Fibroblast of lung (primary cell): ENCODE results near the gene FCRL5. TPM values are rescaled to one million over a fixed set of nuclear protein-coding genes. Genes with fewer than 3 reads are reported as not detected.

Source experiments
- DNase-seq, 2 donors: peaks; one replicate each; pipeline versions ENCODE4 v3.0.0 to v3.0.0-alpha.2; 2010; ENCODE audit warnings: low read depth in 2 of 2
- H2AFZ ChIP-seq: 2 replicates; pipeline ENCODE4 v1.5.1; 2012; ENCODE audit warnings: low read length, control low read depth, inconsistent platforms
- H3K27ac ChIP-seq: 2 replicates; pipeline ENCODE4 v1.5.1; 2011; ENCODE audit warnings: low read length, control low read depth; ENCODE audit not compliant: insufficient read depth
- H3K27me3 ChIP-seq: 2 replicates; pipeline ENCODE4 v1.5.1; 2011; ENCODE audit warnings: mild to moderate bottlenecking, low read length; ENCODE audit not compliant: control insufficient read depth, insufficient read depth
- H3K36me3 ChIP-seq: 2 replicates; pipeline ENCODE4 v1.5.1; 2011; ENCODE audit warnings: low read length; ENCODE audit not compliant: control insufficient read depth, insufficient read depth
- H3K4me1 ChIP-seq: 2 replicates; pipeline ENCODE4 v1.5.1; 2011; ENCODE audit warnings: low read length; ENCODE audit not compliant: control insufficient read depth, insufficient read depth; ENCODE audit errors: extremely low read depth
- H3K4me2 ChIP-seq: 2 replicates; pipeline ENCODE4 v1.5.1; 2011; ENCODE audit warnings: low read length, control low read depth; ENCODE audit not compliant: insufficient read depth; ENCODE audit errors: extremely low read depth
- H3K4me3 ChIP-seq, 4 experiments: fragments of 200-600 bp in 1 of 4; sonication (generic) in 1 of 4; replicated peaks in 1 of 4; 2 replicates each; pipeline ENCODE4 v1.5.1; 2011 to 2016; ENCODE audit warnings: low read length in 4 of 4, low read depth in 3 of 4, mild to moderate bottlenecking in 3 of 4, control low read depth in 2 of 4, inconsistent platforms in 1 of 4, mixed read lengths in 1 of 4; ENCODE audit not compliant: insufficient read depth in 1 of 4; ENCODE audit errors: control extremely low read depth in 1 of 4
- H3K79me2 ChIP-seq: 2 replicates; pipeline ENCODE4 v1.5.1; 2012; ENCODE audit warnings: mild to moderate bottlenecking, low read length, inconsistent platforms; ENCODE audit not compliant: control insufficient read depth, insufficient read depth
- H3K9ac ChIP-seq: 2 replicates; pipeline ENCODE4 v1.5.1; 2011; ENCODE audit warnings: mild to moderate bottlenecking, low read length, control low read depth; ENCODE audit not compliant: insufficient read depth
- H3K9me3 ChIP-seq: 2 replicates; pipeline ENCODE4 v1.5.1; 2012; ENCODE audit warnings: low read depth, low read length; ENCODE audit not compliant: control insufficient read depth, insufficient read depth
- H4K20me1 ChIP-seq: 2 replicates; pipeline ENCODE4 v1.5.1; 2011; ENCODE audit warnings: low read length; ENCODE audit not compliant: control insufficient read depth, insufficient read depth; ENCODE audit errors: extremely low read depth
- EZH2 ChIP-seq: IDR thresholded peaks from 2 replicates; pipeline ENCODE4 v1.5.1; 2012; ENCODE audit warnings: low read length, control low read depth, mild to moderate bottlenecking; ENCODE audit errors: missing control alignments
- polyA plus RNA-seq, 2 donors: library from polyadenylated mRNA; depleted of rRNA in 1 of 2; stranded (reverse) in 1 of 2; unstranded in 1 of 2; fragments of >200 nt; gene quantifications; 2 replicates each; pipeline ENCODE4 v1.2.1, GENCODE V29; 2011 to 2012; ENCODE audit warnings: missing spikeins in 1 of 2
- total RNA-seq: library from RNA; depleted of rRNA; stranded (reverse); fragments of >200 nt; gene quantifications from 2 replicates; pipeline ENCODE4 v1.2.1, GENCODE V29; 2014
- TF ChIP-seq, protein P1 (sequence below), 2 donors: IDR thresholded peaks in 1 of 2; conservative IDR thresholded peaks in 1 of 2; 1 replicate in 1 of 2; 2 replicates in 1 of 2; pipeline ENCODE4 v1.5.1; 2011 to 2012; ENCODE audit warnings: low read length in 2 of 2, control low read depth in 1 of 2, inconsistent platforms in 1 of 2, low read depth in 1 of 2, mild to moderate bottlenecking in 1 of 2

Gene FCRL5
- total and polyA plus RNA-seq, 2 donors (not counting 1 experiment from before 2014, with no cell fraction given), result 0.05 TPM; not detected in 1

DNA sequence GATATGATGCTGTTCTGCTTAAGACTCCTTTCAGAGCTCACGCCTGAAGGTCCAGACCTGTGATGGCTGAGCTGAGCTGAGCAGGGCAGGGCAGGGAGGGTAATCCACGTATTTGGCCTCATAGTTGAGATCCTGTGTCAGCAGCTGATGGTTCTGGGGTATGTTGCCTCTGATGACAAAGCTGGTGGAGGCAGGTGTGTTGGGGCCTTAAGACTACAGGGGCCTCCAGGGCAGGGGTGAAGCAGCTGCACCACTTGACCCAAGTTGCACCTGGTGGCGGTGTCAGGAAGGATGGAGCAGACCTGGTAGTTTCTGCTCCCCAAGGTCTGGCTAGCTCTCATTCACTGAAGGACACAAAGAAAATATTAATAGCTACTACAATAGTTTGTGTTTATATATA is 57.0 kb downstream of the FCRL5 start:
- Histone ChIP-seq H3K79me2 (no peaks in the 10 kb centered on the region), H3K4me1 (no peaks in the 10 kb centered on the region), H2AFZ (no peak overlapping the region), H3K4me3 (no peak overlapping the region), H3K27me3 (no peaks in the 10 kb centered on the region), H3K36me3 (no peaks in the 10 kb centered on the region), H4K20me1 (no peaks in the 10 kb centered on the region), H3K27ac (no peak overlapping the region), H3K9ac (no peak overlapping the region), H3K9me3 (no peaks in the 10 kb centered on the region), H3K4me2 (no peak overlapping the region)
- no peak for TF ChIP-seq EZH2
- TF ChIP-seq, protein P1, sequence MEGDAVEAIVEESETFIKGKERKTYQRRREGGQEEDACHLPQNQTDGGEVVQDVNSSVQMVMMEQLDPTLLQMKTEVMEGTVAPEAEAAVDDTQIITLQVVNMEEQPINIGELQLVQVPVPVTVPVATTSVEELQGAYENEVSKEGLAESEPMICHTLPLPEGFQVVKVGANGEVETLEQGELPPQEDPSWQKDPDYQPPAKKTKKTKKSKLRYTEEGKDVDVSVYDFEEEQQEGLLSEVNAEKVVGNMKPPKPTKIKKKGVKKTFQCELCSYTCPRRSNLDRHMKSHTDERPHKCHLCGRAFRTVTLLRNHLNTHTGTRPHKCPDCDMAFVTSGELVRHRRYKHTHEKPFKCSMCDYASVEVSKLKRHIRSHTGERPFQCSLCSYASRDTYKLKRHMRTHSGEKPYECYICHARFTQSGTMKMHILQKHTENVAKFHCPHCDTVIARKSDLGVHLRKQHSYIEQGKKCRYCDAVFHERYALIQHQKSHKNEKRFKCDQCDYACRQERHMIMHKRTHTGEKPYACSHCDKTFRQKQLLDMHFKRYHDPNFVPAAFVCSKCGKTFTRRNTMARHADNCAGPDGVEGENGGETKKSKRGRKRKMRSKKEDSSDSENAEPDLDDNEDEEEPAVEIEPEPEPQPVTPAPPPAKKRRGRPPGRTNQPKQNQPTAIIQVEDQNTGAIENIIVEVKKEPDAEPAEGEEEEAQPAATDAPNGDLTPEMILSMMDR (conservative IDR thresholded peaks at IDR 0.05 in 1 of 2, IDR thresholded peaks at IDR 0.05 in 1 of 2; ENCODE audit: low read depth in 1 of 2, low read length in 2 of 2), result no peak
- DNase-seq, result no peak

DNA sequence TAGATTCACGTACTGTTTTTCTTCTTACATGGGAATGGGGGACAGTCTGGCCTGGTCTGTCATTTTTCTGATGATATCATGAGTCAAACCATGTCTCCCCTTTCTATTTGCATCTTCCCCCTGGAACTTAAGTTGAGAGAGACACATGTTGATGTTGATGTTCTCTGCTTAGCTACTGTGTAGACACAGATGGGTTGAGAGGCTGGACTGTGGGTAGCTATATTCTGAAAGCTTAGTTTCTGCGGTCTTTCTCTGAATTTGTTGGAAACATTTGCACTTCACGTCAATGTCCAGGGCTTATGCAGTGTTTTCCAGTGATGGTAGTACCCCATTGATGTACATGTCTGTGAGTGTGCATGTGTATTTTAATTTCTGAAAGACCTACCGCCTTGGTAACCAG is 58.2 kb downstream of the FCRL5 start:
- TF ChIP-seq, protein P1 (conservative IDR thresholded peaks at IDR 0.05 in 1 of 2, IDR thresholded peaks at IDR 0.05 in 1 of 2; ENCODE audit: low read depth in 1 of 2, low read length in 2 of 2), result no peak
- no peak for TF ChIP-seq EZH2

GRCh38 chr1:157490467-157491165 is 61.7 kb downstream of the FCRL5 start:
- Histone ChIP-seq H3K36me3 (no peaks in the 10 kb centered on the region), H3K4me2 (no peak overlapping the region), H3K4me3 (no peak overlapping the region), H2AFZ (no peak overlapping the region), H3K4me1 (no peaks in the 10 kb centered on the region), H3K9me3 (no peaks in the 10 kb centered on the region), H3K79me2 (no peaks in the 10 kb centered on the region), H3K9ac (no peak overlapping the region), H4K20me1 (no peaks in the 10 kb centered on the region), H3K27ac (no peak overlapping the region), H3K27me3 (no peaks in the 10 kb centered on the region)
- TF ChIP-seq, protein P1 (conservative IDR thresholded peaks at IDR 0.05 in 1 of 2, IDR thresholded peaks at IDR 0.05 in 1 of 2; ENCODE audit: low read depth in 1 of 2, low read length in 2 of 2), result peak; percentile 52 to 63
- no peak for TF ChIP-seq EZH2
- DNase-seq, result peak; percentile 9 to 38

More for the DNA sequence above, 58.2 kb downstream of the FCRL5 start:
- H3K9ac ChIP-seq, result no peak overlapping the region
- H3K4me1 ChIP-seq, result no peaks in the 10 kb centered on the region
- no peaks in the 10 kb centered on the region for H3K79me2 ChIP-seq
- H3K4me3 ChIP-seq, result no peak overlapping the region
- H3K27me3 ChIP-seq, result no peaks in the 10 kb centered on the region
- H3K27ac ChIP-seq, result no peak overlapping the region
- no peak overlapping the region for H2AFZ ChIP-seq
- no peak for DNase-seq
- H4K20me1 ChIP-seq, result no peaks in the 10 kb centered on the region
- no peaks in the 10 kb centered on the region for H3K36me3 ChIP-seq
- H3K9me3 ChIP-seq, result no peaks in the 10 kb centered on the region
- no peak overlapping the region for H3K4me2 ChIP-seq
